Stimulated activated CD4-positive, alpha-beta T cell treated with anti-CD3 and anti-CD28 coated beads, TNF-alpha, amount 100 ng/mL, for 4 hours (primary cell): ENCODE data around the gene CWC27.

ENCODE experiments used
- DNase-seq, 3 experiments: peaks; one replicate each; pipeline ENCODE4 v3.0.0-alpha.2; 2020; ENCODE audit warnings: low read depth in 3 of 3

The CWC27 gene, protein sequence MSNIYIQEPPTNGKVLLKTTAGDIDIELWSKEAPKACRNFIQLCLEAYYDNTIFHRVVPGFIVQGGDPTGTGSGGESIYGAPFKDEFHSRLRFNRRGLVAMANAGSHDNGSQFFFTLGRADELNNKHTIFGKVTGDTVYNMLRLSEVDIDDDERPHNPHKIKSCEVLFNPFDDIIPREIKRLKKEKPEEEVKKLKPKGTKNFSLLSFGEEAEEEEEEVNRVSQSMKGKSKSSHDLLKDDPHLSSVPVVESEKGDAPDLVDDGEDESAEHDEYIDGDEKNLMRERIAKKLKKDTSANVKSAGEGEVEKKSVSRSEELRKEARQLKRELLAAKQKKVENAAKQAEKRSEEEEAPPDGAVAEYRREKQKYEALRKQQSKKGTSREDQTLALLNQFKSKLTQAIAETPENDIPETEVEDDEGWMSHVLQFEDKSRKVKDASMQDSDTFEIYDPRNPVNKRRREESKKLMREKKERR

DNA sequence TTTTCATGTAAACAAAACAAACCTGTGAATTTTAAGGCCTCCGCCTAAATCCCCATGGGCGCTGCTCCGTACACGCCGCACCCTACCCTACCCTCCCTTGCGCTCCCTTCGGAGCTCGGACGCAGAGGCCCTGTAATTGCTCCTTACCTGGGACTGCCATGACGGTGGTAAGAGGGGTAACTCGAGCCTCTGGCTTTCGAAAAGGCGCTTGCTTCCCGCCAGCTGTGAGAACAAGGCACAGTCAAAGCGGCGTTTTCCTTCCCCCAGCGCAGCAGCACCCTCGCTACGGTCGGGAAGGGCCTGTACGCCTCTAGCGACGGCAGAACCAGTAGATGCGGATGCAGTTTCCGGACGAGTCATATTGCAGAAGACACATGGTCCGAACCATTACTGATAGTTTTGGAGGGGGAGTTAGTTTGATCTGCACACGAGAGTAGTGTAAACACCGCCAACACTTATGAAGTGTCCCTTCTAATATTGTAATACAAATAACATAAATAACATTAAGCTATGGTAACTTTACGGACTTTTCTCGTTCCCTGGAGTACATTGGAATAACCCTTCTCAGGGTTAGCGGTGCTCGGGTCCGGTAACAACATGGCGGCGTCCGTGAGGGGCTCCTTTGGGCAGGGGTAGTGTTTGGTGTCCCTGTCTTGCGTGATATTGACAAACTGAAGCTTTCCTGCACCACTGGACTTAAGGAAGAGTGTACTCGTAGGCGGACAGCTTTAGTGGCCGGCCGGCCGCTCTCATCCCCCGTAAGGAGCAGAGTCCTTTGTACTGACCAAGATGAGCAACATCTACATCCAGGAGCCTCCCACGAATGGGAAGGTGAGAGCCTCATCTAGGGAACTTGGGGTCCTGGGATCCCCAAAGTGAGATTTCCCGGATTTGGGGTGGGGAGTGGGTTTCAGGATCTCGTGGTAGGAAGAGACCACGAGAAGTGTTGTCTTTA is at the start of gene CWC27, which contains the start of gene SREK1IP1:
Gene CWC27, plus strand, starts transcription at position 573 of the 955 bp plus-strand sequence. Its CDS starts 217 bp downstream, at position 790.
Gene SREK1IP1, minus strand, starts transcription at position 334 of the 955 bp plus-strand sequence. Its CDS starts 174 bp downstream, at position 160.
- peak; percentile 58 to 65 (median 62) for DNase-seq

DNA sequence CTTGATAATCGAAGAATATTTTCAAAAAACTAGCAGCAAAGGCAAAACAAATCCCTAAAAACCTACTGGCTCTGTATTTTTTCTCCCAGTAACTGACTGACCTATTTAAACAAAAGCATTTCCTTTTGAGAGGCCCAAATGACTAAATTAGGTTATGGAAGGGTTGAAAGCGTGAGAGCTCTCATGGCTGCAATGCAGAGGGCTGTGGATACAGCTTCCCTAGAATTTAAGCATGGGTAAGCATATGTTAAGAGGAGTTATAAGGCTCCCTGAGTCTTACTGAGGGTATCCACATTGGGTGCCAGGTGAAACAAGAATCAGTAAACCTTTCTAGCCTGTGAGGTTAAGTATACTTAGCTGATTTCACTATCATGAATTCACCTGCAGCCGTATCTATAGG is 46.1 kb upstream of the CWC27 start:
- no peak for DNase-seq

- no peak for DNase-seq
Observed at GRCh38 chr5:64727150-64727549, 41.6 kb upstream of the CWC27 start.

DNA sequence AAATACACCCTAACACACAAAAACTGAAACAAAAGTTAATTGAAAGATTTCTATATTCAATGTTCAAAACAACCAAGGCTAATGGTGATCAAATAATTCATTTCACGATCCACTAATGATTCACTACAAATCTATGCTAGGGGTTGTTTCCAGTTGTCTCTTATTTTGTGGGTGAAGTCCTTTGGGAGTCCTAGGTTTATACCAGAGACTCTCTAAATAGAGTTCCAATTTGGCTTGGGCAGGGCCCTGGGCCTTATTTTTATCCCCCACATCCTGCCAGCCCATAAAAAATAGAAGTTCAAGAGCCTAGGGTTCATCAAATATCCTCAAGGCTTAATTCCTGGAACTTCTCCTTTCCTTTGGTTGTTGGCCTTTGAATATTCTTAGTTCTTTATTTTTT is 26.3 kb upstream of the CWC27 start:
- no peak for DNase-seq

GRCh38 chr5:64742821-64743220 is 25.9 kb upstream of the CWC27 start:
- no peak for DNase-seq

DNA sequence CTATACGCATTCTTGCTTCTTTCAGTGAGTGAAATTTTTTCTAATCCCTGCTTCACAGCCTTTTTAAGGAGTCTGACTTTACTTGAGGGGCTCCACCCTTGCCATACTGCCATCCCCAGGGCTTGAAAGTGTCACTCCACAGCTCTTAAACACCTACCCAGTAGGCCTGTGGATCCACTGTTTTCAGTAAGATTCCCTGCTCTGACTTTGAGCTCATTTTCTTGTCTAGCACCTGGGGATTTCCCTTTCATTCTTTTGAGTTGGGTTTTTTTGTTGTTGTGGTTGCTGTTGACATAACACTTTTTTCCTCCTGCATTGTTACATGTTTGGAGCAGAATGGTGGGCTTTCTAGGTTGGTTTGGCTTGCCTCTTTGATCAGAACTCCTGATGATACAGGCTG is 23.8 kb upstream of the CWC27 start:
- no peak for DNase-seq

DNA sequence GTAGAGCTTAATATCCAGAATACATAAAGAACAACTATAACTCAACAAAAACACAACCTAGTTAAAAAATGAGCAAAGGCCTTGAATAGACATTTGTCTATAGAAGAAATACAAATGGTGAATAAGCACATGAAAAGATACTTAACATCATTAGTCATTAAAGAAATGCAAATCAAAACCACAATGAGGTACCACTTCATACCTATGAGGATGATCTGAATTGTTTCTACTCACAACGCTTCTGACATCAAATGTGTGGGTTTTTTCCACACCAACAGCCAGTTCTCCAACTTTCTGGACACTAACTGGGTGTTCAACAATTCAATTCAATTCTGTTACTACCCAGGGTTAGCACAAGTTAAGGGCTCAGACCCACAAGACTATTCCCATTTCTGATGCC is 22.3 kb upstream of the CWC27 start:
- no peak for DNase-seq

DNA sequence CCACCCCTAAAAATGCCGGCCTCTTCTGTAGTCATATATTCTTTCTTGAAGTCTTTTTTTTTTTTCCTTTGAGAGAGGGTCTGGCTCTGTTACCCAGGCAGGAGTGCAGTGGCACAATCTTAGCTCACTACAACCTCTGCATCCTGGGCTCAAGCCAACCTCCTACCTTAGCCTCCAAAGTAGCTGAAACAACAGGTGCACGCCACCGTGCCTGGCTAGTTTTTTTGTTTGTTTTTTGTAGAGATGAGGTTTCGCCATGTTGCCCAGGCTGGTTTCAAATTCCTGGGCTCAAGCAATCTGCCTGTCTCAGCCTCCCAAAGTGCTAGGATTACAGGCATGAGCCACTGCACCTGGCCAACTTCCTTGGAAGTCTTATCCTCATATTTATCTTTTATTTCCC is 19.3 kb upstream of the CWC27 start:
- no peak for DNase-seq

DNA sequence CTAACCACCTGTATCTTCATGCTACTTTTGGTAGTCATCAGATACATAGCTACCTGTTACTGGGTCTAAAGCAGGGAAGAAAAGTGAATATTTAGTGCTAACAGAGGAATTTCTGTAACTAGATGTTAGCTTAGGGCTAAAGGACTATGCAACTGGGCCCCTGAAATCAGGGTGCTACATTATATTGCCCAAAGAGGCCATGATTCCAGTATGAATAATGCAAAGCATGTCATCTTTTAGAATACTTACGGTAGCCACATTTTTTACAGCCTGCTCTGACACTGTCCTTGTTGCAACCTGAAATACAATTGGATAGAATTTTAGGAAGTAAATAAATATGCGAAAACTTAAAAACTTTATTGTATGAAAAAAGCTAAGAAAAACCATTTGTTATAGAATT is 14.7 kb upstream of the CWC27 start:
- no peak for DNase-seq

GRCh38 chr5:64758901-64759300 is 9.8 kb upstream of the CWC27 start:
- DNase-seq = no peak

GRCh38 chr5:64759960-64760660 is 8.6 kb upstream of the CWC27 start:
- DNase-seq = no peak

DNA sequence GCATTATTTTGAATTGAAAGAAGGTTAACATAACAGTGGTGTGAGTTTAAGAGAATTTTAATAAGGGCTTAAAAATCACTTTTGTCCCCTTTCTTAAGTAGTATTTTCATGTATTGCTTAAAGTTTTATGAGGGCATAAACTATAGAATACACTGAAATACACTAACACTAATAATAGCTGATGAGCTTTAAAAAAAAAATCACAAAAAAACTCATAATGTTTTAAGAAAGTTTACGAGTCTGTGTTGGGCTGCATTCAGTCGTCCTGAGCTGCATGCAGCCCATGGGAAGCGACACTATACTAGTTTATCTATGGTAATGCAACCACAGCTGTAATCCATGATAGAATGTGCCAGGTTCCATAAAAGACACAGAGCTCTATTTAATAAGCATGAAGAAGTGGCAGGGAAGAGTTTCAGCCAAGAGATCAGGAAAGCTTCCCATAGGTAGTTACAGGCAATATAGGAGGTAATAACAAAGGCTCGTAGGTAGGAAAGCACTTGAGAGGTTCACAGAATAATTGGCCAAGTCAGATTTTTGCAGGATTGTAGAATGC is 4.7 kb upstream of the CWC27 start:
- DNase-seq = no peak

GRCh38 chr5:64765804-64766504 is 2.8 kb upstream of the CWC27 start:
- DNase-seq = no peak

- no peak for DNase-seq
Observed at GRCh38 chr5:64766941-64767340, 1.8 kb upstream of the CWC27 start.

- DNase-seq = peak in 1 of 3 experiments; percentile 2
Observed at GRCh38 chr5:64767959-64768357, 772 bp upstream of the CWC27 start.

GRCh38 chr5:64769855-64770254 is 1.1 kb downstream of the CWC27 start:
- DNase-seq = no peak

GRCh38 chr5:64771736-64772135 is 3.0 kb downstream of the CWC27 start:
- DNase-seq = no peak

DNA sequence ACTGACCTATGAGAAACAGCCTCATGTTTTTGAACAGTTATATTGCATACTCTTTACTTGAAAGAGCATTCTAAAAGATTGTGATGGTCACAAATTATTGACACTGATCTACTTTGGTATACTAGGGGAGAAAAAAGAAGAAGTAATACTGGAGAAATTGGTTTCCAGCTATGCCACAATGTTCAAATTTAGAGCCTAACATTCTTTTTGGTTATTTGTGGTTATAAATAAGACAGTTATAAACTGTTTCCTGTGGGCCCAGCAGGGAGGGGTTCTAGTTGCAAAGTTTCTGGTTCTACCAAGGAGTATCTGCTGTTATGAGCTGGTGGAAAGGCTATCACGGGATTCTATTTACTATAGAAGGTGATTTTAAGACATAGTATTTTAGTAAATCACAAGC is 4.8 kb downstream of the CWC27 start:
- no peak for DNase-seq

- no peak for DNase-seq
Observed at GRCh38 chr5:64775291-64775690, 6.6 kb downstream of the CWC27 start.

DNA sequence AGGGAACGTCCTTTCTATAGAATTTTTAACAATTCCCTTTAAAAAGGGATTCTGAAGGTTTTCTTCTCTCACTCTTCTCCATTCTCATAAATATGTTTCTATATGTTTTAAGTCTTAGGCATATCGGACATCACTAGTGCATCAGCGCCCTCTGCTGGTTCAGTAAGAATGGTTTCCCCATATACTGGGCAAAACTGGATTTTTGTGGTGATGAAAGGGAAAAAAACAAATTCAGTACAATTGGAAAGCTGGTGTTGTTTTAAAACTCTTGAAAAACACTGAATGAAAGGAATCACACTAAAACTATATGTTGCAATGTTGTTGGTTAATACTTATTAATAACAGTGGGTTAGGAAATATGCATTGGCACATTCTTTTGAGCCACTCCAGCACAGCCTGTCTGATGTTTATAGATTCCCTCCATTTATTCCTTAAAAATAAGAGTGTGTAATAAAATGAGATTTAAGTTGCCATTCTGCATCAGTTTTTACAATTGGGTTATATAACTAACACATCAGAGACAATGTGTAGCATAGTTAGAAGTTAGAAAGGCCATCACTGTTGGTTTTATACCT is 15.8 kb downstream of the CWC27 start:
- DNase-seq = peak; percentile 9 to 50 (median 20)
